Kidney (tissue), 14 donors: Measurements from ENCODE around the gene THUMPD1. TPM values are rescaled to one million over a fixed set of nuclear protein-coding genes. Genes with fewer than 3 reads are reported as not detected.
"Not testable (repeated sequence)": the region's sequence is repeated elsewhere in the genome, so short reads cannot be mapped to it uniquely, and the experiment has no call there.

Experiments
- DNase-seq, 5 donors: peaks; one replicate each; pipeline ENCODE4 v3.0.0-alpha.2; 2013 to 2020
- FAIRE-seq: peaks from 2 replicates; lab custom pipeline; 2012; peaks lifted over from hg19 to GRCh38; lab: Jason Lieb, UNC
- H3K27ac ChIP-seq, 2 donors: one replicate each; pipeline ENCODE4 v1.7.0; 2013; ENCODE audit warnings: low read depth in 2 of 2, low read length in 2 of 2, inconsistent platforms in 1 of 2
- H3K27me3 ChIP-seq: one replicate; pipeline ENCODE4 v1.7.1; 2013; ENCODE audit warnings: low read length, inconsistent platforms; ENCODE audit not compliant: control insufficient read depth, insufficient read depth
- H3K36me3 ChIP-seq, 3 donors: one replicate each; pipeline versions ENCODE4 v1.7.0 to v1.7.1; 2013; ENCODE audit warnings: low read length in 3 of 3, control low read depth in 1 of 3, inconsistent platforms in 1 of 3; ENCODE audit not compliant: insufficient read depth in 3 of 3, control insufficient read depth in 2 of 3
- H3K4me1 ChIP-seq, 3 donors: one replicate each; pipeline versions ENCODE4 v1.7.0 to v1.7.1; 2013; ENCODE audit warnings: low read length in 3 of 3, inconsistent platforms in 1 of 3, low read depth in 1 of 3; ENCODE audit not compliant: control insufficient read depth in 2 of 3, insufficient read depth in 2 of 3
- H3K4me3 ChIP-seq, 3 donors: one replicate each; pipeline versions ENCODE4 v1.7.0 to v1.8.1; 2013; ENCODE audit warnings: low read length in 3 of 3, control low read depth in 1 of 3, inconsistent platforms in 1 of 3
- H3K9ac ChIP-seq, 3 donors: one replicate each; pipeline versions ENCODE4 v1.7.0 to v1.7.1; 2013; ENCODE audit warnings: low read length in 3 of 3, control low read depth in 1 of 3, inconsistent platforms in 1 of 3
- H3K9me3 ChIP-seq, 3 donors: one replicate each; pipeline versions ENCODE4 v1.7.0 to v1.7.1; 2013; ENCODE audit warnings: low read length in 3 of 3, control low read depth in 1 of 3, inconsistent platforms in 1 of 3; ENCODE audit not compliant: control insufficient read depth in 2 of 3, insufficient read depth in 1 of 3
- CTCF ChIP-seq: IDR thresholded peaks from 3 replicates; pipeline ENCODE4 v1.5.1; 2012; ENCODE audit warnings: mild to moderate bottlenecking, moderate library complexity, borderline replicate concordance; ENCODE audit not compliant: insufficient read depth; ENCODE audit errors: extremely low read depth
- intact Hi-C: fragments of 100-400 bp; cut with DNase I; formaldehyde crosslinking; loops from one replicate; pipeline ENCODE4 v1.11.1; 2022
- polyA plus RNA-seq: library from polyadenylated mRNA; stranded (reverse); fragments of 350-450 nt; fragmentation: Illumina TruSeq; extraction: RNeasy Lipid Tissue Mini Kit (QIAGEN cat#74804); gene quantifications from one replicate; pipeline ENCODE4 v1.2.3, GENCODE V29; 2014; ENCODE audit warnings: low read depth, low replicate concordance; ENCODE audit not compliant: insufficient read depth
- total RNA-seq: library from RNA; stranded (reverse); fragmentation: NEBNext Ultra II Directional; extraction: Animal tissue kit (Norgen Biotek cat#: 25700); gene quantifications from one replicate; pipeline ENCODE4 v1.2.1, GENCODE V29; 2021
- donor health status: control.
- donor health status: control.
- donor health status: control.
- donor health status: control.
- donor health status: control.
- donor health status: DM: yes; HTN: yes; CAD: no.
- donor health status: Normal renal cell carcinoma (clear cell type).

The THUMPD1 gene
- total and polyA plus RNA-seq, 2 donors from 2014 or later, result 16.8 to 45.8 TPM

- Histone ChIP-seq H3K9me3 (no peaks in the 10 kb centered on the region), H3K4me3 (peak overlapping the region in 2 of 3 donors; percentile 13 to 65), H3K36me3 (no peaks in the 10 kb centered on the region), H3K27me3 (no peaks in the 10 kb centered on the region), H3K9ac (peak overlapping the region in 2 of 3 donors; percentile 10 to 63), H3K27ac (peak overlapping the region; percentile 88 to 92), H3K4me1 (peaks cover 2 to 25% (median 3%) of the 10 kb centered on the region in 3 donors)
- DNase-seq (no peak), FAIRE-seq (no peak)
- no peak for TF ChIP-seq CTCF
- intact Hi-C loops, result no loop called here
These were observed 20.9 kb upstream of the THUMPD1 start for GRCh38 chr16:20762404-20763123.

GRCh38 chr16:20761175-20761574 lies 19.6 kb upstream of the THUMPD1 start:
- no peak for TF ChIP-seq CTCF
- peaks cover 2 to 24% (median 3%) of the 10 kb centered on the region in 3 donors for H3K4me1 ChIP-seq
- DNase-seq (no peak), FAIRE-seq (no peak)
- no peak overlapping the region for H3K4me3 ChIP-seq
- no peaks in the 10 kb centered on the region for H3K36me3 ChIP-seq
- H3K27ac ChIP-seq, result no peak overlapping the region
- H3K9me3 ChIP-seq, result no peaks in the 10 kb centered on the region
- no peak overlapping the region for H3K9ac ChIP-seq
- intact Hi-C loops, result no loop called here
- no peaks in the 10 kb centered on the region for H3K27me3 ChIP-seq

- no peaks in the 10 kb centered on the region for H3K27me3 ChIP-seq
- no peak overlapping the region for H3K27ac ChIP-seq
- H3K36me3 ChIP-seq, result no peaks in the 10 kb centered on the region
- intact Hi-C loops, result no loop called here
- peaks cover 2 to 24% (median 3%) of the 10 kb centered on the region in 3 donors for H3K4me1 ChIP-seq
- no peak overlapping the region for H3K9ac ChIP-seq
- DNase-seq (peak in 2 of 5 donors; percentile 60 to 79), FAIRE-seq (no peak)
- no peak for TF ChIP-seq CTCF
- no peaks in the 10 kb centered on the region for H3K9me3 ChIP-seq
- peak overlapping the region in 1 of 3 donors; percentile 25 for H3K4me3 ChIP-seq
These were observed 18.7 kb upstream of the THUMPD1 start for GRCh38 chr16:20760346-20760745.

- not testable (repeated sequence) for FAIRE-seq, H3K9ac ChIP-seq, H3K36me3 ChIP-seq
These were observed 14.2 kb upstream of the THUMPD1 start for GRCh38 chr16:20755799-20756198.

More at GRCh38 chr16:20755799-20756198, 14.2 kb upstream of the THUMPD1 start:
- DNase-seq, H3K27ac ChIP-seq, intact Hi-C loops, H3K9me3 ChIP-seq, H3K27me3 ChIP-seq, H3K4me3 ChIP-seq: not testable (repeated sequence)
- H3K4me1 ChIP-seq, result peaks cover 0 to 12% (median 3%) of the 10 kb centered on the region in 3 donors
